Fibroblast of peridontal ligament (primary cell): ENCODE data around the gene ANKRD42.
A peak's percentile ranks its signal among the peaks of the same experiment; 100 is the strongest.
"Not testable (repeated sequence)": the region's sequence is repeated elsewhere in the genome, so short reads cannot be mapped to it uniquely, and the experiment has no call there.

Source experiments
- DNase-seq: peaks from one replicate; pipeline ENCODE4 v3.0.0-alpha.2; 2010; ENCODE audit errors: extremely low read depth

ANKRD42 gene

DNA sequence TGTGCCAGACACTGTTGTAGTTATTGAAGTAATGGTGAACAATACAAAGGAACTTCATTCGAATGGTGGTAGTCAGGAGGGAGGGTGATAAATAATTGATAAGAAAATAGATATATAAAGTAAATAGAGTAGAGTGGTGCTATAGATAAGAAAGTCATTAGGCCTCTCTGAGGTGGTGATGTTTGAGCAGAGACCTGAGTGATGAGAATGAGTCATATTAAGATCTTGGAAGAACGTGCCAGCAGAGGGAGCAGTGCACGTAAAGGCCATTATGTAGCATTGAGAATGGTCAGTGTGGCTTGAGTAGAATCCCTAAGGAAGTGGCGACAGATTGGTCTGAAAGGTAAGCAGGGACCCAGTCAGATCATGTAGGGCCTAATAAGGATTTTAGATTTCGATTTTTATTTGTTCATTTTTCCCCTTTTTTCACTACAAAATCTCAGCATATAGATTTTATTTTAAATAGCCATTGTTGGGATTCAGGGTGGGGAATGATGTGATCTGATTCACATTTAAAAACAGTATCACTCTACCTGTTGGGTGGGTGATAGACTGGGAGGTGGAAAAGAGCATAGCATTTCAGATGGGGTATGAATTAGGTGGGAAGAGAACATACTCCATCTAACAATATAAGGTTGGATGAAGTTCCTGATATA is 47.9 kb downstream of the ANKRD42 start:
- peak; percentile 62 for DNase-seq

DNA sequence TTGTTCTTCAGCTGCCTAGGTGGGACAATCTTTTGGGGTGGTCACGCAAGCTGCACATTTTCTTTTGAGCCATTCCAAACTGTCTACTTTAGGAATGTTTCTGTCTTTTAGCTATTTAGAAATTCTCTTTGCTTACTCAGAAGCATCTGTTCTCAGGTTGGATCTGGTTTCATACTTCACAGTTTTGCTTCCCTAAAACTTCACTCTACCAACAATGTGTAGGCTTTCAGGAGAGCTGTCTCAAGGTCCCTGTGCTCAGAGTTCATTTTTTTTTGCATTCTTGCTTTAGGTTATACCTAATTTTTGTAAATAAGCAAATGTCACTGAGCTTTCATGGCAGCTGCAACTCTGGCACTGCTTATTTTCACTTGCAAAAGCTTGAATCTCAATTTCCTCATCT is 55.9 kb downstream of the ANKRD42 start:
- DNase-seq: no peak

- peak; percentile 73 for DNase-seq
Measured at GRCh38 chr11:83249972-83250593, 56.6 kb downstream of the ANKRD42 start.

GRCh38 chr11:83252266-83252665 is 58.8 kb downstream of the ANKRD42 start:
- no peak for DNase-seq

DNA sequence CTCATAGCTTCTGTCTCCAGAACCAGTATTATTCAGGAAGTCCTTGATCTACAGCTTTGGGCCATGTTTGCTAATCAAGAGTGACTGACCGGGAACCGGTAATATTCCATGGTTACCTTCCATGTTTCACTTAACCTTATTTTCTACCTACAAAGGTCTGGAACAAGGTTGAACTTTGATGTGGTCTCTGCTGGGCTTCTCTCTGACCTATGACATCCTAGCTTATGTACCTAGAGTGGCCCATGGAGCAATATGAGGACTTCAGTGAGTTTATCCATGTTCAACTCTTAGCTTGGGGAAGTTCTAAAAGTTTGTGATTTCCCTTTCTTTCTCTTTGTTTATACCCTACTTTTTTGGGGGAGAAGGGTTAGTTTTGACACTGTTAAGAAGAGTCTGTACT is 59.4 kb downstream of the ANKRD42 start:
- no peak for DNase-seq

- no peak for DNase-seq
Measured at GRCh38 chr11:83255366-83255765, 61.9 kb downstream of the ANKRD42 start.

- no peak for DNase-seq
Measured at GRCh38 chr11:83256602-83257340, 63.3 kb downstream of the ANKRD42 start.

GRCh38 chr11:83257761-83258168 is 64.3 kb downstream of the ANKRD42 start:
- DNase-seq: peak; percentile 89

GRCh38 chr11:83259559-83259958 is 66.0 kb downstream of the ANKRD42 start:
- DNase-seq: no peak

DNA sequence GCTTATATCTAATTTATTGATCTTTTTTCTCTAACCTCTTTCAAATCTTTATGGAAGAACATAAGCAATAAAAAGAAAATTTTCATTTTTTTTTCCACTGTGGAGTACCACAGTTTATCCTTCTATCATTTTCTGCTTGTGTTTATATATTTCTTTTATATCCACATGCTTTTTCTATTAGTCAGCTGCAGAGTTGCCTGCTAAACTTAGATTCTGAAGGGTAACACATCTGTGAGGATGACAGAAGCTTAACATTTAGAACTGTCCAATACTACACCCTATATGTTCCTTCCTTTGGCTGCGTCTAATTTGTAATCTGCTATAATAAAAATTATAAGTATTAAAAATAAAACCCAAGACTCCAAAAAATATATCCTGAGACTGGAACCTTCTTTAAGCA is 71.8 kb downstream of the ANKRD42 start:
- DNase-seq: peak; percentile 52

GRCh38 chr11:83269080-83269479 is 75.6 kb downstream of the ANKRD42 start:
- not testable (repeated sequence) for DNase-seq

DNA sequence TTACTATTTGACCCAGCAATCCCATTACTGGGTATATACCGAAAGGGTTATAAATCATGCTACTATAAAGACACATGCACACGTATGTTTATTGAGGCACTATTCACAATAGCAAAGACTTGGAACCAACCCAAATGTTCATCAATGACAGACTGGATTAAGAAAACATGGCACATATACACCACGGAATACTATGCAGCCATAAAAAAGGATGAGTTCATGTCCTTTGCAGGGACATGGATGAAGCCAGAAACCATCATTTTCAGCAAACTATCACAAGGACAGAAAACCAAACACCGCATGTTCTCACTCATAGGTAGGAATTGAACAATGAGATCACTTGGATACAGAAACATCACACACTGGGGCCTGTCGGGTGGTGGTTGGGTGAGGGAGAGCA is 78.2 kb downstream of the ANKRD42 start:
- not testable (repeated sequence) for DNase-seq

- DNase-seq: peak; percentile 76
Measured at GRCh38 chr11:83272627-83273026, 79.1 kb downstream of the ANKRD42 start.

DNA sequence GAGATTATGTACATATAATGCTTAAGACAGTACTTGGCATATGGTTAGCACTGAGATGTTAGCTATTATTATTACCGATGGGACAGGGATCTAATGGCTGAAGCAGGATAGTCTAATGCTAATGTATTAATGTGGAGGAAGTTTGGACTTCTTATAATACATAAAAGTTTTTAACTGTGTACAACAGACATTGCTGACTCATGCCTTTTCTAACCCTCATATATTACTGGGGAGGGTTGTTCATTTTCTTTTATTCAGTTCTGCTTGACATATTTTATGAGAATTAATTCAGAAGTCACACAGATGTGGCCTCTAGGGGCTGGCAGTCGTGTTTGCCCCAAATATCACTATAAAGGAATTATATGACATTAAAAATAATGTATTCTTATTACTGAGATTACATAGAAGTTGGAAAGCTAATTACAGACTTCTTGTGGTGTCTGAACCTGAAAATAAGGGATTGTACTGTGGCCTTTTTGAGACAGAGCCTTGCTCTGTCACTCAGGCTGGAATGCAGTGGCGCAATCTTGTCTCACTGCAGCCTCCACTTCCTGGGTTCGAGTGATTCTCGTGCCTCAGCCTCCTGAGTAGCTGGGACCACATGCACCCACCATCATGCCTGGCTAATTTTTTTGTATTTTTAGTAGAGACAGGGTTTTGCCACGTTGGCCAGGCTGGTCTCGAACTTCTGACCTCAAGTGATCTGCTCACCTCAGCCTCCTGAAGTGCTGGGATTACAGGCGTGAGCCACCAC is 82.6 kb downstream of the ANKRD42 start:
- DNase-seq: no peak

GRCh38 chr11:83278351-83278750 is 84.8 kb downstream of the ANKRD42 start:
- DNase-seq: peak; percentile 35

- no peak for DNase-seq
Measured at GRCh38 chr11:83280256-83280655, 86.7 kb downstream of the ANKRD42 start.

DNA sequence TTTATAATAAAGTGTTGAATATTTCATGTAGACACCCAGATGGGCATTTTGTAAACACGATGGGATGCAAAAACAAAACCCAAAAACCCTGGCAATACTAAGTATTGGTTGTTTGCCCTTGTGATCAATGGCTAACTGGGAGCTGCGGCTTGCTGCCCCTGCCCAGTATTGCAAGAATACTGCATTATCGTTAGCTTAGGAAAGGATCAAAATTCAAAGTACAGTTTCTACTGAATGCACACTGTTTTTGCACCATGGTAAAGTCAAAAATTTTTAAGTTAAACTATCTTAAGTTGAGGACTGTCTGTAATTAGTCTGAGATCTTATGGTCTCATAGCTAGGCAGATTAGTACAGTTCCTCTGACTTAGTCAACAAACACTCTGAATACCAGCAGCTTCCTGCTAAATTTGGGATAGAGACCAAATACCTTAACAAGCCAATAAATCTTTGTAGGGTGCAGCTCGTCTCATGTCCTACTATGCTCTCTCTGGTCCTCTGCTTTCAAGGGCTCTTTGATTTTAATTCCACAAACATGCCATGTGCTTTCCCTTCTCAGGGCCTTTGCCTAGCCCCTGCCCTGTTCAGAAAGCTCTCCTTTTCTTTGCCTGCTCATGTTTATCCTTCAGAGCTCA is 88.7 kb downstream of the ANKRD42 start:
- no peak for DNase-seq

DNA sequence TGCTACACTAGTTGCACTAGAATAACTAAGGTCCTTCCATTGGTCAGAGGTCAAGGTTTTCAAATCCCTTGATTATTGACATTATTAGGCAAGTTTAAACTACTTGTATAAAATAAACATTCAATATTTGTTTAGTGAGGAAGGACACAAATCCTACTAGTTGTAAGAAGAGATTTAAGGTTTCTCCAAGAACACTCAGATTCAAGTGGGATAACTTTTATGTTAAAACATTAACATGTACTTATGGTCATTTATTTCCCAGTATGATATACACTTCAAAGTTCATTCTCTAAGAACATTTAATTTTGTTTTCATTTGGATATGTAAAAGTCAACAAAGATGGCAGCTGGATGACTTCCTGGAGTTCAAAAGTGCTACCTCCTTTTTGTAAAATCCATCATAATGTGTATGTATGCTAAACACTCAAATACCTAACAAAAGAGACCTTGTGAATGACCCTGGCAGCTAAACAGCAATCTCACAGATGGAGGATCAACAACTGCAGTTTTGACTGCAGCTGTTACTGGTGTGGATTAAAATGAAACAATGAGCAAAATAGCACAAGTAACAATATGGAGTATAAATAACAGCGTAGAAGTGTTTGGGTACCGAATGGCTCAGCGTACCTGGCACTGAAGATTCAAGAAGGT is 91.1 kb downstream of the ANKRD42 start:
- peak; percentile 8 for DNase-seq

DNA sequence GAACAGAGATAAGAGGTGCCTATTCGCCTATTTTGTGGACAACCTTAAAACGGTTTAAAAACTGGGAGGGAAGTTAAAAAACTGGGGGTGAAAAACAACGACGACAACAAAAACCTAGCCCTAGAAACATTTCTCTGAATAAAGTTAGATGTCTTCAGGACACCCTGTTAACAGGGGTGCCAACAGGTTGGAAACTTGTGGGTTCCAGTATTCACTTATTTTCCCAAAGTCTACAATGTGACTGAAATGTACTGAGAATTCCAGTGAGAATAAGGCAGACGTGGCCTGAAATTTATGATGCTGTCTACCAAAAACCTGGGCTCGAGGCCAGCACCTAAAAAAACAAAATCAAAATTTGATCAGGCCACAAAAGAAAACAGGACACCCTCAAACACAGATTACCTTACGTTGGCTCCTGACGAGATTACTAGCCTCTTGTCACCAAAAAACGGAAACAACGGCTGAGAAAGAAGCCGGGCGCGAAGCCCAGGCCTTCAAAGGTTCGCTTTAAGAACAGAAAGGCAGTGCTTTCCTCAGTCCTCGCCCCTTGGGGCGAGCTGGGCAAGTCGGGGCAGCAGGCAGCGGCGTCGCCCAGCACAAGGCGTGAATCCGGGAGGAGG is 91.7 kb downstream of the ANKRD42 start:
- DNase-seq: no peak

- DNase-seq: peak; percentile 98
Measured at GRCh38 chr11:83285771-83286528, 92.4 kb downstream of the ANKRD42 start, which contains the start of gene CCDC90B. Gene CCDC90B (minus strand): TSS chr11:83286367. CDS start chr11:83285972, 395 bp downstream.
